ENCODE data around the gene CFAP45. TPM values are rescaled to one million over a fixed set of nuclear protein-coding genes. Genes with fewer than 3 reads are reported as not detected.

The CFAP45 gene
- total RNA-seq, 4 donors from 2014 or later, result 0.56 to 0.94 TPM; not detected in 2

- H3K36me3 ChIP-seq, result no peaks in the 10 kb centered on the region
- TF ChIP-seq POLR2A (IDR thresholded peaks at IDR 0.05) (no peak), CTCF (IDR thresholded peaks at IDR 0.05) (no peak)
- H3K27ac ChIP-seq, result peak overlapping the region in 2 of 3 donors; percentile 15 to 26
- H3K4me3 ChIP-seq (replicated peaks in 1 of 3), result no peak overlapping the region
- no peaks in the 10 kb centered on the region for H3K9me3 ChIP-seq
- no peaks in the 10 kb centered on the region for H3K27me3 ChIP-seq
- DNase-seq, result no peak
- 50 to 56% methylated on average over 3 of the region's 3 CpGs for WGBS, 2 donors
- peaks cover 23 to 30% of the 10 kb centered on the region in 2 donors for H3K4me1 ChIP-seq
- intact Hi-C loops (cut with DNase I), result no loop called here
Observed at GRCh38 chr1:159896546-159896930, 3.4 kb downstream of the CFAP45 start.

- TF ChIP-seq CTCF (IDR thresholded peaks at IDR 0.05) (no peak), POLR2A (IDR thresholded peaks at IDR 0.05) (no peak)
- Histone ChIP-seq H3K4me3 (replicated peaks in 1 of 3) (no peak overlapping the region), H3K4me1 (peaks cover 22 to 26% of the 10 kb centered on the region in 2 donors), H3K9me3 (no peaks in the 10 kb centered on the region), H3K36me3 (no peaks in the 10 kb centered on the region), H3K27ac (peak overlapping the region in 2 of 3 donors; percentile 15 to 26), H3K27me3 (no peaks in the 10 kb centered on the region)
- intact Hi-C loops (cut with DNase I), result no loop called here
- 53 to 60% methylated on average over 6 of the region's 6 CpGs for WGBS, 2 donors
- DNase-seq, result no peak
Observed at GRCh38 chr1:159895836-159896545, 4.0 kb downstream of the CFAP45 start.

GRCh38 chr1:159895286-159895685, 4.7 kb downstream of the CFAP45 start:
- DNase-seq, result no peak
- Histone ChIP-seq H3K27me3 (no peaks in the 10 kb centered on the region), H3K27ac (no peak overlapping the region), H3K4me3 (replicated peaks in 1 of 3) (no peak overlapping the region), H3K36me3 (no peaks in the 10 kb centered on the region), H3K9me3 (no peaks in the 10 kb centered on the region), H3K4me1 (peaks cover 15 to 19% of the 10 kb centered on the region in 2 donors)
- TF ChIP-seq POLR2A (IDR thresholded peaks at IDR 0.05), result no peak
- no peak for TF ChIP-seq CTCF (IDR thresholded peaks at IDR 0.05)
- 76 to 87% methylated on average over 3 of the region's 3 CpGs for WGBS, 2 donors
- intact Hi-C loops (cut with DNase I), result no loop called here

- H3K4me3 ChIP-seq (replicated peaks in 1 of 3), result no peak overlapping the region
- DNase-seq, result no peak
- peaks cover 12 to 17% of the 10 kb centered on the region in 2 donors for H3K4me1 ChIP-seq
- WGBS, 2 donors, result 83 to 89% methylated on average over 5 of the region's 5 CpGs
- intact Hi-C loops (cut with DNase I), result no loop called here
- TF ChIP-seq POLR2A (IDR thresholded peaks at IDR 0.05) (no peak), CTCF (IDR thresholded peaks at IDR 0.05) (no peak)
- no peak overlapping the region for H3K27ac ChIP-seq
- no peaks in the 10 kb centered on the region for H3K9me3 ChIP-seq
- no peaks in the 10 kb centered on the region for H3K36me3 ChIP-seq
- H3K27me3 ChIP-seq, result no peaks in the 10 kb centered on the region
Observed at GRCh38 chr1:159892944-159893343, 7.0 kb downstream of the CFAP45 start.

Data from thyroid gland (tissue), 4 donors.